Stimulated activated CD8-positive, alpha-beta memory T cell treated with anti-CD3 and anti-CD28 coated beads, Interleukin-7, amount 100 ng/mL, for 4 hours (primary cell): ENCODE data around the gene TFAP2C.
"Not testable (repeated sequence)": the region's sequence is repeated elsewhere in the genome, so short reads cannot be mapped to it uniquely, and the experiment has no call there.

Source experiments
- DNase-seq, 2 donors: peaks; one replicate each; pipeline ENCODE4 v3.0.0-alpha.2; 2020; ENCODE audit warnings: low read depth in 2 of 2

TFAP2C gene

DNA sequence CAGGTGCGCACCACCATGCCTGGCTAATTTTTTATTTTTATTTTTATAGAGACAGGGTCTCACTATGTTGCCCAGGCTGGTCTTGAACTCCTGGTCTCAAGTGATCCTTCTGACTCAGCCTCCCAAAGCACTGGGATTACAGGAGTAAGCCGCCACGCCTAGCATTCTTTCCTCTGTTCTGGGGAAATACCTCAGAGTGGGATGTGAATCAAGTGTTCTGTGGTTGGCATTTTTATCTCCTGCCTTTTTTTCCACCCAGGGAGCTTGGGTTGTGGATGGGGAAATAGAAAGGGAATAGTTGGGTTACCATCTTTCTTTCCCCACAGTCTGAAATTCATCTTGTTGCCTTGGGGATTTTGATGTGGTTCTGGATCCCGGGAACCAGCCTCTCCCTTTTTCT, 24.1 kb downstream of the TFAP2C start:
- DNase-seq, result no peak

DNA sequence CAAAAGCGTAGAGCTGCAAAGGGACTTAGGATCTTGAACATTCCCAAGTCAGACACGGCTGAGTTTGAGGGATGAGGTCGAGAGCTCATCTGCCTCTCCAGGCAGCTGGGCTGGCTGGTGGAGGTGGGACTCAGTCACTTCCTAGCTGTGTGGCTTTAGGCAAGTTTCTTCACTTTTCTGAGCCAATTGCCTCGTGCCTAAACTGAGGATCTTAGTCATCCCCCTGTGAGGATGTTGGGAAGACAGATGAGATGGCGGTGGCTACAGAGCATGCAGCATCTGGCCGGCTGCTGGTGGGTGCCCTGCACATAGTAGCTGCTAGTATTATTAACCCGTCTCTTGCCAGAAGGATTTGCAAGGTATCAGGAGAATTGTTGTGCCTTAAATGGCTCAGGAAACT, 27.5 kb downstream of the TFAP2C start:
- no peak for DNase-seq

DNA sequence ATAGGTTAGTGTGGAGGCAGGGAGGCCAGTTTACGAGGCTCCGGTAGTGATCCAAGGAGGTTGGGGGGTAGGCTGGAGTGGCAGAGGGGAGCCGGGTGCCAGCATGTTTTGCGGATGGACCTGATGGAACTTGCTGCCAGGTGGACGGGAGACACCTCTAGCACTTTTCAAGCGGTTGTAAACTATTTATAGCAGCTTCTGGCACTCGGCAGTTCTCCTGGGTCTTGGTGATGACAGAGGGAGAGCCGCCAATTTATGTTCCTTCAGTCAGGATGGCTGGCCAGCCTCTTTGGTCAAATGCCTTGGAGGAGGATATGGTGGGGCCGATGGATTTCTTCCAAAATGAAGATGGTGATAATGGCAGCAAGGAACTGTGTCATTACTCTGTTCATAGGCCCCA, 28.8 kb downstream of the TFAP2C start:
- no peak for DNase-seq

DNA sequence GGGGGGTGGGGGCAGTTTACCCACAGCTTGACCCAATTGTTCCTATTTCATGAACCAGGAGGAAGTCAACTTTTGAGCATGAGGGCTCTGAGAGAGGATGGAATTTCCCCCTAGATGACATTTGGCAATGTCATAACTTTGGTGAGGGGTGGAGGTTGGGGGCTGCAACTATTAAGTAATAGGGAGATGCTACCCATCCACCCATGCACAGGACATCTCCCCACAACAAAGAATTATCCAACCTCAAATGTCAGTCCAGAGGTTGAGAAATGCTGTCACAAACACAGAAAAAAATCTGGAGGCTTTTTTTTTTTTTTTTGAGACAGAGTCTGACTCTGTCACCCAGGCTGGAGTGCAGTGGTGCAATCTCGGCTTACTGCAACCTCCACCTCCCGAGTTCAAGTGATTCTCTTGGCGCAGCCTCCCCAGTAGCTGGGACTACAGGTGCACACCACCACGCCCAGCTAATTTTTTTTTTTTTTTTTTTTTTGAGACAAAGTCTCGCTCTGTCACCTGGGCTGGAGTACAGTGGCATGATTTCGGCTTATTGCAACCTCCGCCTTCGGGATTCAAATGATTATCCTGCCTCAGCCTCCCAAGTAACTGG, 29.3 kb downstream of the TFAP2C start:
- DNase-seq, result not testable (repeated sequence)

DNA sequence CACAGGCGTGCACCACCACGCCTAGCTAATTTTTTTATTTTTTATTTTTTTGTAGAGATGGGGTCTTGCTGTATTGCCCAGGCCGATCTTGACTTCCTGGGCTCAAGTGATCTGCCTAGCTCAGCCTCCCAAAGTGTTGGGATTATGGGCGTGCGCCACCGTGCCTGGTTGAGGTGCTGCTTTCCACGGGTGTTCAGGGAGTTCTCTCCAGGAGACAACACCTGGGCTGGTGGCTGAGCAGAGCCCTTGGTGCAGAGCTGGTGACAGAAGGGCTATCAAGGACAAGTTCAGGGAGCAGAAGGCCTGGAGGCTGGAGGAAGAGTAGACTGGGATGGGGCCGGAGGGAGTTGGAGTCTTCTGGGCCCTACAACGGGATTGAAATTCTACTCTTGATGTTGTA, 34.6 kb downstream of the TFAP2C start:
- DNase-seq, result no peak

DNA sequence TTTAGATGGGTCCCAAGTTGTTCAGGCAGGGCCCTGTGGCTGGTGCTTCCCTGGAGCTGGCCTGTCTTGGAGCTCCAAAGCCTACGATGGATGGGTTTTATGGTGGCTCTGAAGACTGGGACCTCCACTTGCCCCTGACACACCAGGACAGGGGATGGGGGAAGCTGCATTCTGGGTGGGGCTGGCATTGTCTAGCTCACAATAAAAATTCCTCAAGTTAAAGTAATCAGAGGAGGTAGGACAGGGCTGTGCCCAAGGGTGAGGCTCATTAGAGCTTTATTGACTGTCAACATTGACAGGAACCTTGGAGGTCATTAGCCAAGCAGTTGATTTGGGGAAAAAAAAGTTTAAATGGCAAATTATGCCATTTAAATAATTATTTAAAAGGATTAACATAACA, 35.7 kb downstream of the TFAP2C start:
- no peak for DNase-seq

DNA sequence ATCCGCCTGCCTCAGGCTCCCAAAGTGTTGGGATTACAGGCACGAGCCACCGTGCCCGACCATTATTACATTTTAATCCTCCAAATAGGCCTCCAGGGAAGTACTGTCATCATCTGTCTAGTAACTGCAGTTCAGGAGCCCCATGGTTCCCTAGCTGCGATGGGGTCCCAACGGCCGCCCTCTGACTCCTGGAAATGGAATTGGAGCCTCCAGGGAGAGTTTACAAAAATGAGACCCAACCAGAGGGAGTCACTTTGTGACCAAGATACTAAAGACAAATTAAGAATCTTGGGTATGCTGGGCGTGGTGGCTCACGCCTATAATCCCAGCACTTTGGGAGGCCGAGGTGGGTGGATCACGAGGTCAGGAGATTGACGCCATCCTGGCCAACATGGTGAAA, 36.7 kb downstream of the TFAP2C start:
- DNase-seq, result no peak

DNA sequence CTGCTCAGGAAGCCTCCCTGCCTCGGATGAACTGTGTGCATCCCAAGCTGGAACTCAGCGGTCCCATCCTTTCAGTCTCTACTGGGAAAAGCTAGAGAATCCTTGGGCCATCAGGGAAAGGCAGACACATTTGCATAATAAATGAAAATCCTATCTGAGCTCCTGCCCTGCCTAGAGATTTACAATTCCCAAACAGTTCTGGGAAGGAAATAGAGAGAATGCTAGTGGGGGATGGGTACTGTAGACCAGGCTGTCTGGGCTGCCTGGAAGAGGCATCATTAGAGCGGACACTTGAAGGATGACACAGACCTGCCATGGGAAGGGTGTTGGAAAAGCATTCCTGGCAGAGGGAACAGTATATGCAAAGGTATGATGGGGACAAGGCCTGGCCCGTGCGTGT, 44.3 kb downstream of the TFAP2C start:
- no peak for DNase-seq

DNA sequence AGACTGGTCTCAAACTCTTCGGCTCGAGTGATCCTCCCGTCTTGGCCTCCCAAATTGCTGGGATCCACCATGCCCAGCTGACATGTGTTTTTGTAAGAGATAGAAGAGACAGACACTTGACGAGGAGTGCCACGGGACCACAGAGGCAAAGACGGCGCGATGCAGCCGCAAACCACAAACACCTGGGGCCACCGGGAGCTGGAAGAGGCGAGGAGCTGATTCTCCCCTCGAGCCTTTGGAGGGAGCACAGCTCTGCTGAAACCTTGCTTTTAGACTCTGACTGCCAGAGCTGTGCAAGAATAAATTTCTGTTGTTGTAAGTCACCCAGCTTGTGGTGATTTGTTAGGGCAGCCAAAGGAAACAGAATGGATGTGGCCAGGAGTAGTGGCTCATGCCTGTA, 46.9 kb downstream of the TFAP2C start:
- no peak for DNase-seq

DNA sequence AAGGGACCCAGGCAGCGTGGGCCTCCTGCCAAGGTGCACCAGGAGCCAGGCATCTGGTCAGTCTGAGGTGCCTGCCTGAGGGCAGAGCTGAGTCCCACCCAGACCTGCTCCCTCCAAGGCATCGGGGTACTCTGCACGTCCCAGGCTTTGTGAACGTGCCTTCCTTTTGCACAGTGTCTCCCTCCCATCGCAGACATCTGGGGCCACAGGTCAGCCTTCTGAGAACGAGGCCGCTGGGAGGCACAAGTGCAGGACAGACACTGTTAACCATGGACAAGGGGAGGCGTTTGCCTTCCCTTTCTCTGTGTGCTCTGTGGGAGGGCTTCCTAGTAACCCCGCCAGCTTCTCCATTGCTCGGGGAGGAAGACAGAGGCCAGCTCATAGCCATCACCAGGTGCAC, 47.6 kb downstream of the TFAP2C start:
- no peak for DNase-seq

DNA sequence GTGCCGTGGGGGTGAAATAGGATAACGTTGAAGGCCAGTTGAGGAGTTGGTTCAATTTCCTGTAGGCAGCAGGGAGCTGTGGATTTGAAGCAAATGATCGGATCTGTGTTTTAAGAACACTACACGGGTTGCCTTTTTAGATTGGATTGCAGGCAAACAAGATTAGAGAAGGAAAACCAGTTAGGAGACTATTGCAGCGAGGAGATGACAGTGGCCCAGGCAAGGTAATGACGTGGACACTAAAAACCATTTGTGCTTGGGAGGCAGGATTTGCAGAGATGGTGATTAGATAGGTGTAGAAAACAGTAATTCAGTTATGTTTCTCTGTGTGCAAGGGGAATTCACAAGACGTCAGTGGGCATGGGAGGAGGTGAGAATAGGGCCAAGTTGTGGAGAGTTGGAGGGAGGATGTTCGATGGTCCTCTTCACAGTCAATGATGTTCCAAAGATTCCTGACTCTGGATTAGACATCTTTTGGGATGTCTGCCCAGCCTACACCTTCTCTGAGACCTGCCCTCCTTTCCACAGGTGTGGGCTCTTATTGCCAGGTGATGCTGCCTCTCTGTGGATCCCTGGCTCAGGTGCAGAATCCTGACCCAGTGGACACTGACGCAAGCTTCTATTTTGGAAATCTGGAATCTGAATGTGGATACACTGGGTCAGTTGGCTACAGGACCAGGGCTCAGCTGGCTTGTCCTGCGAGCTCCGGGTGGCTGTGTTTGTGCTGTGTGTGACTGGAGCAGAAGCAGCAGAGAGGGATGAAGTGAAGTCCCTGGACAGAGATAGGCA, 54.2 kb downstream of the TFAP2C start:
- no peak for DNase-seq

DNA sequence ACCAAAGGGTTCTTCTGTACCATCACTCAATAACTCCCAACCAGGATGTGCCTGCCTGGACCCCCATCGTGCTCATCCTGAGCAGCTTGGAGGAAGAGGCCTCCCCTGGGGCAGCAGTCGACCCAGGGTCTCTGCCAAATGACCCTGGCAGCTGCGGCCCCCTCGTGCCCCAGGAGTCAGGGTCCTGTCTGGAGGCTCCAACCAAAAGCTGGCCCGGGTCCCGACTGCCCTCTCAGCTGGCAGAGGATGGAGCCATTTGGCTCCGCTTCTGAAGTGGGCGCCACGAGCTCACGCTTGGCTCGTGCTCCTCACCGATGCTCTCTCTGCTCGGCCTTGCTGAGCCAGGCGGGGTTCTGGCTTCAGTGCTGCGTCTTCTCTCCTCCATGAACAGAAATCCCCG, 56.8 kb downstream of the TFAP2C start:
- DNase-seq, result no peak

DNA sequence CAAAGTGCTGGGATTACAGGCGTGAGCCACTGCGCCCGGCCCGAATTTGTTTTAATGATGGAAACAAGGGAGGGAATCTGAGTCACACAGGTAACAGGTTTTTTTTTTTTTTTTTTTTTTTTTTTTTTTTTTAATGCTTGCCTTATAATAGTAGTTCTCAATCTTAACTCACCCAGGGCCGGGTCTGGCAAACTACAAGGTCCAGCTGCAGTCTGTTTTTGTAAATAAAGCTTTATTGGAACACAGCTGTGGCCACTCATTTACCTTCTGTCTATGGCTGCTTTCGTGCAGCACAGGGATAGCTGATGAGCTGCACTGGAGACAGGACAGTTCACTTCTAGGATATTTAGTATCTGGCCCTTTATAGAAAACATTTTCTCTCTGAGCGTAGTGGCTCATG, 58.0 kb downstream of the TFAP2C start:
- DNase-seq, result no peak

DNA sequence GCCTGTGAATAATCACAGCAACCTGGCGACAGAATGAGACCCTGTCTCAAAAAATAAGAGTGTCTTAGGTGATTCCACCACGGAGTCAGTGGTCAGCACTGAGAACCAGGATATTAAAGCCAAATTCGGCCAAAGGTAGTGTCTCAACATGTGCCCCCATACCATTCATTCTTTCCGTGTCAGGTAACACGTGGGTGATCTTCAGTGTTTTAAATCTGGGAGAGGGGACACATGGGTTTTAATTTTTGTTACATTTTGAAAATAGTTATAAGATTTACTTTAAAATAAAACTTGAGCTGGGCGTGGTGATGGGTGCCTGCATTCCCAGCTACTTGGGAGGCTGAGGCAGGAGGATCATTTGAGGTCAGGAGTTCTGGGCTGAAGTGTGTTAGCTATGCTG, 59.0 kb downstream of the TFAP2C start:
- no peak for DNase-seq
